GM12801 (cell line): ENCODE data around the gene NISCH.

Source experiments
- CTCF ChIP-seq: IDR thresholded peaks from one replicate; pipeline ENCODE4 v1.5.1; 2011; ENCODE audit warnings: control low read depth; ENCODE audit not compliant: insufficient read length; ENCODE audit errors: extremely low read depth

NISCH gene

GRCh38 chr3:52455283-52456168 lies at the start of gene NISCH:
NISCH (plus strand) TSS chr3:52455604; CDS start chr3:52455642, 38 bp downstream.
- no peak for TF ChIP-seq CTCF

- no peak for TF ChIP-seq CTCF
Measured at GRCh38 chr3:52406231-52406661, 49.2 kb upstream of the NISCH start.

- TF ChIP-seq CTCF = no peak
Measured at GRCh38 chr3:52406791-52407510, 48.5 kb upstream of the NISCH start.

- no peak for TF ChIP-seq CTCF
Measured at GRCh38 chr3:52407779-52408178, 47.6 kb upstream of the NISCH start.

GRCh38 chr3:52408466-52408865 lies 46.9 kb upstream of the NISCH start:
- TF ChIP-seq CTCF = no peak

- no peak for TF ChIP-seq CTCF
Measured at GRCh38 chr3:52415800-52416199, 39.6 kb upstream of the NISCH start.

- no peak for TF ChIP-seq CTCF
Measured at GRCh38 chr3:52420388-52420787, 35.0 kb upstream of the NISCH start.
